Caco-2 (cell line): Measurements from ENCODE around the gene DCTN4. TPM values are rescaled to one million over a fixed set of nuclear protein-coding genes. Genes with fewer than 3 reads are reported as not detected.

ENCODE experiments used
- BruUV-seq: library from RNA; stranded (reverse); fragments of 400-500 nt; replicated peaks from 2 replicates; lab custom pipeline; 2021; lab: Mats Ljungman, UMichigan
- CTCF ChIA-PET: fragments of 300-600 bp; sonication (Branson Sonifier 250); formaldehyde crosslinking; loops from one replicate; lab custom pipeline; 2022; ENCODE audit warnings: antibody characterized with exemption; lab: Charles Lee
- POLR2A ChIA-PET: fragments of 300-600 bp; sonication (Branson Sonifier 250); formaldehyde crosslinking; loops from one replicate; lab custom pipeline; 2022; ENCODE audit warnings: antibody characterized with exemption; lab: Charles Lee
- DNase-seq, 2 experiments: peaks; one replicate each; pipeline versions ENCODE4 v3.0.0 to v3.0.0-alpha.2; 2020 to 2022
- H3K27me3 ChIP-seq: replicated peaks from 2 replicates; pipeline ENCODE4 v1.6.0; 2011; ENCODE audit warnings: low read length; ENCODE audit not compliant: control insufficient read depth, insufficient read depth
- H3K36me3 ChIP-seq: 2 replicates; pipeline ENCODE4 v1.5.1; 2011; ENCODE audit warnings: low read length; ENCODE audit not compliant: control insufficient read depth, insufficient read depth
- H3K4me1 ChIP-seq: fragments of 250-450 bp; sonication (Bioruptor Pico); 2 replicates; pipeline ENCODE4 v1.5.1; 2020; ENCODE audit warnings: mild to moderate bottlenecking
- H3K4me3 ChIP-seq: 2 replicates; pipeline ENCODE4 v1.5.1; 2011; ENCODE audit warnings: low read depth, mild to moderate bottlenecking, control low read depth, low read length
- H3K9me3 ChIP-seq: fragments of 250-450 bp; sonication (Bioruptor Pico); 2 replicates; pipeline ENCODE4 v1.5.1; 2020; ENCODE audit warnings: mild to moderate bottlenecking, moderate library complexity
- H3K27ac Mint-ChIP-seq: one replicate; pipeline ENCODE4 v1.8.0; 2022; ENCODE audit warnings: mixed read lengths; ENCODE audit not compliant: unreplicated experiment
- H3K27me3 Mint-ChIP-seq: one replicate; pipeline ENCODE4 v1.8.0; 2022; ENCODE audit warnings: mixed read lengths; ENCODE audit not compliant: insufficient read depth, unreplicated experiment
- H3K36me3 Mint-ChIP-seq: one replicate; pipeline ENCODE4 v1.8.0; 2022; ENCODE audit warnings: mild to moderate bottlenecking, mixed read lengths; ENCODE audit not compliant: insufficient read depth, unreplicated experiment
- H3K4me1 Mint-ChIP-seq: one replicate; pipeline ENCODE4 v1.8.0; 2022; ENCODE audit warnings: low read depth, mixed read lengths; ENCODE audit not compliant: unreplicated experiment
- H3K4me3 Mint-ChIP-seq: one replicate; pipeline ENCODE4 v1.8.0; 2022; ENCODE audit warnings: mild to moderate bottlenecking, moderate library complexity, mixed read lengths; ENCODE audit not compliant: unreplicated experiment
- H3K9me3 Mint-ChIP-seq: one replicate; pipeline ENCODE4 v1.8.0; 2022; ENCODE audit warnings: mixed read lengths; ENCODE audit not compliant: unreplicated experiment
- intact Hi-C: fragments of 100-400 bp; cut with micrococcal nuclease; formaldehyde crosslinking; loops from one replicate; pipeline ENCODE4 v1.10.0; 2022; ENCODE audit not compliant: unreplicated experiment
- total RNA-seq: library from RNA; stranded (reverse); gene quantifications from 2 replicates; pipeline ENCODE4 v1.2.3, GENCODE V29; 2022
- TF ChIP-seq, protein P1 (sequence below), 2 experiments: fragments of 200-600 bp in 1 of 2; IDR thresholded peaks; 1 replicate in 1 of 2; 2 replicates in 1 of 2; pipeline versions ENCODE4 v1.5.1 to v1.8.0; 2011 to 2022; ENCODE audit warnings: antibody characterized with exemption in 1 of 2, control low read depth in 1 of 2, inconsistent platforms in 1 of 2, low read depth in 1 of 2, low read length in 1 of 2, mild to moderate bottlenecking in 1 of 2, moderate library complexity in 1 of 2; ENCODE audit not compliant: insufficient read depth in 1 of 2, severe bottlenecking in 1 of 2, unreplicated experiment in 1 of 2

The DCTN4 gene
- total RNA-seq, 1 experiment from 2014 or later = 62.2 TPM

DNA sequence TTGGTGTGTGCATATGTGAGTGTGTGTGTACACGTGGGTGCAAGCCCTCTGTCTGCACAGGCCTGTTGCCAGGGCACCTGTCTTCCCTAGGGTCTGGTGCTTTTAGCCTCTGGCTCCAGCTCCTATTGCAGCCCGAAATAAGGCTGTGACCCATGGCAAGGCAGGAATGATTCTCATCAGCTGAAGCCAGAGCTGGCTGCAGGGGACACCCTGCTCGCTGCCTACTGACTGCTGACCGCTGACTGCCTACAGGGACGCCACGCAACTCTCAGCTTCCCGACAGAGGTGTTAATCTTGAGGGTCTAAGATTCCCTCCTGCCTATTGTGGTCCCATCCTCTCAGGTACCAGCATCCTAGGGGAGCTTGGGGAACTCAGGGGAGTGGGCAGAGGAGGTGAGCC is 97.7 kb downstream of the DCTN4 start, which contains the start of gene MYOZ3:
Gene MYOZ3, plus strand, starts transcription at position 166 of the 400 bp plus-strand sequence. CDS start 1,691 bp downstream, outside the sequence.
- DNase-seq = no peak
- Histone ChIP-seq H3K4me3 (no peak within 1 kb of the TSS), H3K4me1 (peaks cover 4% of the 10 kb centered on the region; the same call in 1 of the 2 replicates), H3K9me3 (no peaks in the 10 kb centered on the region), H3K27me3 (no peaks in the 10 kb centered on the region), H3K36me3 (no peaks in the 10 kb centered on the region)
- no peak within 1 kb of the TSS for H3K4me3 Mint-ChIP-seq
- no peak within 1 kb of the TSS for H3K27ac Mint-ChIP-seq
- peaks cover 26% of the 10 kb centered on the region for H3K36me3 Mint-ChIP-seq
- intact Hi-C loops = no loop called here
- no peaks in the 10 kb centered on the region for H3K9me3 Mint-ChIP-seq
- H3K4me1 Mint-ChIP-seq = peaks cover 9% of the 10 kb centered on the region
- no peaks in the 10 kb centered on the region for H3K27me3 Mint-ChIP-seq
- ChIA-PET CTCF (interaction anchor here (0.9 to 10.7 kb wide), 3 partner anchors 100 to 186 kb away, joined by 3 to 56 read pairs (median 3); no protein-coding TSS in a partner anchor), POLR2A (interaction anchor here (0.6 kb wide), 2 partner anchors 40 to 212 kb away, joined by 3 to 4 read pairs; partner anchors contain the start of gene RBM22)
- TF ChIP-seq, protein P1, sequence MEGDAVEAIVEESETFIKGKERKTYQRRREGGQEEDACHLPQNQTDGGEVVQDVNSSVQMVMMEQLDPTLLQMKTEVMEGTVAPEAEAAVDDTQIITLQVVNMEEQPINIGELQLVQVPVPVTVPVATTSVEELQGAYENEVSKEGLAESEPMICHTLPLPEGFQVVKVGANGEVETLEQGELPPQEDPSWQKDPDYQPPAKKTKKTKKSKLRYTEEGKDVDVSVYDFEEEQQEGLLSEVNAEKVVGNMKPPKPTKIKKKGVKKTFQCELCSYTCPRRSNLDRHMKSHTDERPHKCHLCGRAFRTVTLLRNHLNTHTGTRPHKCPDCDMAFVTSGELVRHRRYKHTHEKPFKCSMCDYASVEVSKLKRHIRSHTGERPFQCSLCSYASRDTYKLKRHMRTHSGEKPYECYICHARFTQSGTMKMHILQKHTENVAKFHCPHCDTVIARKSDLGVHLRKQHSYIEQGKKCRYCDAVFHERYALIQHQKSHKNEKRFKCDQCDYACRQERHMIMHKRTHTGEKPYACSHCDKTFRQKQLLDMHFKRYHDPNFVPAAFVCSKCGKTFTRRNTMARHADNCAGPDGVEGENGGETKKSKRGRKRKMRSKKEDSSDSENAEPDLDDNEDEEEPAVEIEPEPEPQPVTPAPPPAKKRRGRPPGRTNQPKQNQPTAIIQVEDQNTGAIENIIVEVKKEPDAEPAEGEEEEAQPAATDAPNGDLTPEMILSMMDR (IDR thresholded peaks at IDR 0.05; ENCODE audit: insufficient read depth in 1 of 2, low read depth in 1 of 2, low read length in 1 of 2, severe bottlenecking in 1 of 2, unreplicated experiment in 1 of 2) = no peak
- BruUV-seq = no TSS peak

DNA sequence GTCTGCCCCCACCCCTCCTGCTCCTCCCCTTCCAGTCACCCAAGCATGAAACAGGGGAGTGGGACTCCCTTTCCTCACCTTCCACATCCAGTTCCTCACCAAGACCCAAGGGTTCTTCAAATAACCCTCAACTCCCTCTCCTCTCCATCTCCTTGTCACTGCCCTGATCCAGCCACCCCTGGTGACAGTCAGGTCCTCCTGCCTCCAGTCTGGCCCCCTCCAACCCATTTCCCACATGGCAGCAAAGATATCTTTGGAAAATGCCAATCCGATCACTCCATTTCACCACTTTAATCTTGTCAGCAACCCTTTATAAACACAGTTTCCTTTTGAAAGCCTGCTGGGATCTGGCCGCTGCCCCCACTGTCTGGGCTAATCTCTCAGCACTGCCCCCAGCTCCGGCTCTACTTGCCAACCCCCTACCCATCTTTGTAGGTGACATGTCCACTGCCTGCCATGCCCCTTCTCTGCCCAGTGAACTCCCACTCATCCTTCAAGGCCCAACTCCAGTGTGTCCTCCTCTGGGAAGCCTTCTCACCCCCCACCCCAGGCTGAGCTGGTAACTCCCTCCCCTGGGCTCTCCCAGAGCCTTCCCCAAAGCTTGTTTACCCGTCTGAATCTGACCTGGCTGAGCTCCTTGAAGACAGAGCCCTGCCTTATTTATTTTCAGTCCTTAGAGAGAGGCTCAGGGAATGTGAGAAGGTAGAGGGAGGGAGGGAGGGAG is 98.5 kb downstream of the DCTN4 start:
- peaks cover 9% of the 10 kb centered on the region for H3K4me1 Mint-ChIP-seq
- POLR2A ChIA-PET = interaction anchor here (0.6 kb wide), 1 partner anchor 41 kb away, joined by 3 read pairs; the partner anchor contains the start of gene RBM22

More for the DNA sequence above, 98.5 kb downstream of the DCTN4 start:
- intact Hi-C loops = no loop called here
- Mint-ChIP-seq H3K27ac (no peak overlapping the region), H3K4me3 (no peak overlapping the region), H3K9me3 (no peaks in the 10 kb centered on the region), H3K36me3 (peaks cover 29% of the 10 kb centered on the region), H3K27me3 (no peaks in the 10 kb centered on the region)
- BruUV-seq = no TSS peak
- H3K4me1 ChIP-seq = peaks cover 4% of the 10 kb centered on the region; the same call in 1 of the 2 replicates
- no peak overlapping the region for H3K4me3 ChIP-seq
- TF ChIP-seq, protein P1 (IDR thresholded peaks at IDR 0.05; ENCODE audit: insufficient read depth in 1 of 2, low read depth in 1 of 2, low read length in 1 of 2, severe bottlenecking in 1 of 2, unreplicated experiment in 1 of 2) = no peak
- DNase-seq = no peak
- no peaks in the 10 kb centered on the region for H3K27me3 ChIP-seq
- CTCF ChIA-PET = interaction anchor here (0.9 to 10.7 kb wide), 3 partner anchors 99 to 187 kb away, joined by 3 to 56 read pairs (median 3); no protein-coding TSS in a partner anchor
- no peaks in the 10 kb centered on the region for H3K36me3 ChIP-seq
- H3K9me3 ChIP-seq = no peaks in the 10 kb centered on the region
